HG02973 (cell line): Measurements from ENCODE around the gene SLC26A4.
"Not testable (repeated sequence)": the region's sequence is repeated elsewhere in the genome, so short reads cannot be mapped to it uniquely, and the experiment has no call there.

Experiments
- ATAC-seq: cut with Tn5 transposase; IDR thresholded peaks from one replicate; pipeline ENCODE4 v1.9.1; 2021; ENCODE audit warnings: moderate library complexity; ENCODE audit not compliant: unreplicated experiment

Gene SLC26A4

GRCh38 chr7:107660381-107661080, at the start of gene SLC26A4:
SLC26A4 (plus strand) TSS chr7:107660828; CDS start chr7:107661642, 814 bp downstream.
- ATAC-seq = no peak

GRCh38 chr7:107613439-107613838, 47.2 kb upstream of the SLC26A4 start:
- no peak for ATAC-seq

- no peak for ATAC-seq
These were observed 46.7 kb upstream of the SLC26A4 start for GRCh38 chr7:107613948-107614347.

GRCh38 chr7:107614425-107614824, 46.2 kb upstream of the SLC26A4 start:
- no peak for ATAC-seq

- no peak for ATAC-seq
These were observed 44.5 kb upstream of the SLC26A4 start for GRCh38 chr7:107615910-107616680.

GRCh38 chr7:107622429-107622828, 38.2 kb upstream of the SLC26A4 start:
- no peak for ATAC-seq

- ATAC-seq = no peak
These were observed 37.7 kb upstream of the SLC26A4 start for GRCh38 chr7:107622894-107623293.

GRCh38 chr7:107627002-107627401, 33.6 kb upstream of the SLC26A4 start:
- no peak for ATAC-seq

GRCh38 chr7:107628461-107629064, 32.1 kb upstream of the SLC26A4 start:
- no peak for ATAC-seq

GRCh38 chr7:107630342-107630741, 30.3 kb upstream of the SLC26A4 start:
- ATAC-seq = no peak

- no peak for ATAC-seq
These were observed 28.8 kb upstream of the SLC26A4 start for GRCh38 chr7:107631588-107632491.

- ATAC-seq = no peak
These were observed 28.1 kb upstream of the SLC26A4 start for GRCh38 chr7:107632492-107632865.

- peak; percentile 90 for ATAC-seq
These were observed 22.0 kb upstream of the SLC26A4 start for GRCh38 chr7:107638594-107638993.

GRCh38 chr7:107639070-107639469, 21.6 kb upstream of the SLC26A4 start:
- not testable (repeated sequence) for ATAC-seq

GRCh38 chr7:107641676-107642075, 19.0 kb upstream of the SLC26A4 start:
- no peak for ATAC-seq

- ATAC-seq = no peak
These were observed 18.1 kb upstream of the SLC26A4 start for GRCh38 chr7:107642501-107642900.

GRCh38 chr7:107643407-107643806, 17.2 kb upstream of the SLC26A4 start:
- no peak for ATAC-seq

- no peak for ATAC-seq
These were observed 16.7 kb upstream of the SLC26A4 start for GRCh38 chr7:107643938-107644308.

GRCh38 chr7:107644309-107644974, 16.2 kb upstream of the SLC26A4 start:
- no peak for ATAC-seq

GRCh38 chr7:107652642-107653041, 8.0 kb upstream of the SLC26A4 start:
- ATAC-seq = no peak
